IPS-NIHi7 (cell line): ENCODE measurements around the gene ZNF627.
"Not testable (repeated sequence)": the region's sequence is repeated elsewhere in the genome, so short reads cannot be mapped to it uniquely, and the experiment has no call there.

ENCODE experiments used
- DNase-seq: peaks from one replicate; pipeline ENCODE4 v3.0.0; 2012; ENCODE audit warnings: mixed read lengths; ENCODE audit errors: extremely low spot score

ZNF627 gene

DNA sequence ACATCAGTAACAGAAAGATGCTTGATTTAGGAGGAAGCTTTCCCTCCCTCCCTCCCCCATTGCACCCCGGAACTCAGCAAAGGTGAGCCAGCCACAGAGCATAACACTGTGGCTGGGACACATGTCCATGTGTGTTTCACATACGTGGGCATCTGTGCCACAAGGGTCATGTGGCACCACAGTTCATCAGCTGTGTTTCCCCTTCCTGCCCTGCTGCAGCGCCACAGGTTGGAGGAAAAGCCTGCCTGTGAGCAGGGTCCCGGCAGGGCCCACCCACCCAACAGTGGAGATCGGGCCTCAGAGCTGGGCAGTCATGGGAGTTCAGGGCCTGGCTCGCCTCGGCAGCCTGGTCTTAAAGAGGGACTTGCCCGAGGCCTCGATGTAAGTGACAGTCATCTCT, 22.6 kb upstream of the ZNF627 start:
- no peak for DNase-seq

DNA sequence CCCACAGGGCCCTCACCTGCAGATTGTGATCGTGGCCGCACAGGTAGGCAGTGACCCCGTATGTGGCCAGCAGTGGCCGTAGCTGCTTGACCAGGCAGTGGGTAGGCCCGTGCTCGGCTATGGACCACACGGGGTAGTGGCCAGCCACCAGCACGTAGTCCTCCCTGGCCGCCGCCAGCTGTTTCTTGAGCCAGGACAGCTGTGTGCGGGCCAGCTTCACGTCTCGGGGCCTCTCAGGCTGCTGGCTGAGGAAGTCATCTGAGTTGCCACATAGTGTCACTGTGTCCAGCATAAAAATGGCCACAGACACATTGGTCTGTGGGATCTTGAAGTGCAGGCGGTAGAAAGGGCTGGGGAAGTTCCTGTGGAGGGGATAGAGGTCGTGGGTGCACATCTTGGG, 21.1 kb upstream of the ZNF627 start:
- DNase-seq, result no peak

DNA sequence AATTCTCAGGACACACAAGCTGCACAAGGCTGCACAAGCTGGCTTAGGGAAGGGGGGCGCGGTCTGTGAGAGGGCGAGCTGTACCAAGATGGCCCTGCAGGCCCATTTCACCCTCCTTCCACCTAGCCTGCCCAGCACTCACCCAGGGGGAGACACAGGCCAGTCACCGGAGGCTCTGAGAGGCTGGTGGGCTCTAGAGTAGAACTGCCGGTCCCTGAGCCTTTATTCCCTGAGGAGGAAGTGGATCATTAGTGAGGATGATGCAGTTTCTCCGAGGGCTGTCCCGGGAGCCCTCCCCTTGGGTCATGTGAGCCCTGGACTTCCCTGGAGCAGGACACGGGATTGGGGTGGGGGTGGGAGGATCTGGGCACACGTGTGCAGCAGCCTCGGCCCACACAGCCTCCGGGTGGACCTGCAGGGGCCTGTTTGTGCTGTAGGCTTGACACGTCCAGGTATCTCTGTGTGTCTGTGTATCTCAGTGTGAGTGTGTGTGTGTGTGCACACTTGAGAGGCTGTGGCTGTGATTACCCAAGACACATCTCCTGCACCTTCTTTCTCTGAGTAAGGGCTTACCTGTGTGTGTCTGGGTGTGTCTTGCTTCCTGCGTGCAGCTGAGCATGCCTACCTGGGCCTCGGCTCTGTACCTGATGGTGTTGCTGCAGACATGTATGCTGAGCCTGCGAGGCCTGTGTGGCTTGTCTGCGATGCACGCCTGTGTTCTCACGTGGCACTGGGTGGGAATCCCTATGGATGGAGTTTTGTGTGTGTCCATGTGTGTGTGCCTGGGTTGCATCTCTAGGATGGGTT, 19.6 kb upstream of the ZNF627 start, which contains the start of gene ACP5:
TSS of gene ACP5 (minus strand) at position 195 of the 807 bp plus-strand sequence. CDS start 328 bp downstream, outside the sequence.
- DNase-seq, result no peak

DNA sequence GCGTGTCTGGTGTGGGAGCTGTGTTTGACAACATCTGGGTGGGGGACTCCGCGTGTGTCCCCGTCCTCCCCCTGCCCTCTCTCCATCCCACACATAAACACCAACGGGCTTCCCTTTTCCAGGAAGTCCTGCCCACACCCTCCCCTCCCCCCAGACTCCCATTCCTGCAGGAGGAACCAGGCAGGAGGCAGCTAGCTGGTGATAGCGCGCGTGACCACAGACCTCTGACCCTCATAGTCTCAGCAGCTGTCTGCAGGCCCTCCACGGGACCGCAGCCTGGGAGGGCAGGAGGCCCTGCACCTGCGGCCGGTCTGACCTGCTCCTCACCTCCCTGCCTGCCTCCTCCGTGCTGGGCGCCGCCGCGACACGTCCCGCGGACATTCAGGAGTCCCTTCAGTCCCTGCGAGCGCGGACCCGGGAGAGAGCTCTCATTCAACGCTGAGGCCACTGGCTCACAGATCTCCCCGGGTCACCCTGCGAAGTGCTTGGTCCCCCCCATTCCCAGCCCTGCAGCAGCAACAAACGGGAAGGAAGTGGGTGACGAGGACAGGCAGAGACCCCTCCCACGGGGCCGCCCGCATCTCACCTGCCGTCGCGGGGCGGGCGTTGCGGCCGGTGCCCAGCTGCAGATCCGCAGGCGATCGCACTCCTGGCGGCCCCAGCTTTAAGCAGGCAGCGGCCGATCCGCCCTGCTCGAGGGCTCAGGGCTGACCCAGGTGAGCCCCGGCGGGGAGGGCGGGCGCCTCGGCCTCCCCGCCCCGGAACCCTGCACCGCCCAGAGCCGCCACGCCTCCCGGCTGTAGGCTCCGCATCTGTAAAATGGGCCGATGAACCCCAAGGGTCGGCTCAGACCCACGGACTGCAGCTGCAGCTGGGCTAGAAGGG, 18.8 kb upstream of the ZNF627 start:
- DNase-seq, result peak; percentile 53

DNA sequence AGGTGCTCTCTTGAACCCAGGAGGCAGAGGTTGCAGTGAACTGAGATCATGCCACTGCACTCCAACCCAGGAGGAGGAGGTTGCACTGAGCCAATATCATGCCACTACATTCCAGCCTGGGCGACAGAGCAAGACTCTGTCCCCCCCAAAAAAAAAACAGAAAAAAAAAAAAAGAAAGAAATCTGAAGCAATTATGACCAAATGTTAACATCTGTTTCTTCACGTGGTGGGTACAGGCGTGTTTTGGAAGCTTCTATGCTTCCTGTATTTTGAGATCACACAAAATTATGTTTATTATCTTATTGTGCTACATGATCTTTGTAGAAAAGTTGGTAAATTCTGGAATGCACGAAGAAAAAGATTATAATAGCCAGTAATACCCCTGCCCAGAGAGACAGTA, 17.2 kb upstream of the ZNF627 start:
- no peak for DNase-seq

DNA sequence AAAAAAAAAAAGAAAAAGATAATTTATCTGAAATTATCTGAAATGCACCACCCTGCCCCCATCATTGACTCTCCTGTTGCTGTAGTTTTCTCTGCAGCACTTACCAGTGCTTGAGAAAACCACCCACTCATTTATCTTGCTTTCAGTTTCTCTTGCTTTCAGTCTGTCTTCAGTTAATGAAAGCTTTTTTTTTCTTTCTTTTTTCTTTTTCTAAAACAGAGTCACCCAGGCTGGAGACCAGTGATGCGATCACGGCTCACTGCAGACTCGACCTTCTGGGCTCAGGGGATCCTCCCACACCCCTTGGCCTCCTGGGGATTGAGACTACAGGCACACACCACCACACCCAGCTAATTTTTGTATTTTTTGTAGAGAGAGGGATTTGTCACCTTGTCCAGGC, 15.5 kb upstream of the ZNF627 start:
- DNase-seq, result no peak

DNA sequence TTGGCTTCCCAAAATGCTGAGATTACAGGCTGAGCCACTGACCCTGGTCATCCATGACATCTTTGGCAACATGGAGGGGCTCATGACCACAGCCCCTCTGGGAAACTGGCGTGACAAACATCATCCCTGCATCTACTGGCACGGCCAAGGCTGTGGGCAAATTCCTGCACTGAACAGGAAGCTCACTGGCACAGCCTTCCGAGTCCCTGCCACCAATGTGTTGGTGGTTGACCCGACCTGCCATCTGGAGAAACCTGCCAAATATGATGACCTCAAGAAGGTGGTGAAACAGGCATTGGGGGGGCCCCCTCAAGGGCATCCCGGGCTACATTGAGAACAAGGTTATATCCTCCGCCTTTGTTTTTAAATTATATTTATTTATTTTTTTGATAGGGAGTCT, 11.0 kb upstream of the ZNF627 start:
- no peak for DNase-seq

DNA sequence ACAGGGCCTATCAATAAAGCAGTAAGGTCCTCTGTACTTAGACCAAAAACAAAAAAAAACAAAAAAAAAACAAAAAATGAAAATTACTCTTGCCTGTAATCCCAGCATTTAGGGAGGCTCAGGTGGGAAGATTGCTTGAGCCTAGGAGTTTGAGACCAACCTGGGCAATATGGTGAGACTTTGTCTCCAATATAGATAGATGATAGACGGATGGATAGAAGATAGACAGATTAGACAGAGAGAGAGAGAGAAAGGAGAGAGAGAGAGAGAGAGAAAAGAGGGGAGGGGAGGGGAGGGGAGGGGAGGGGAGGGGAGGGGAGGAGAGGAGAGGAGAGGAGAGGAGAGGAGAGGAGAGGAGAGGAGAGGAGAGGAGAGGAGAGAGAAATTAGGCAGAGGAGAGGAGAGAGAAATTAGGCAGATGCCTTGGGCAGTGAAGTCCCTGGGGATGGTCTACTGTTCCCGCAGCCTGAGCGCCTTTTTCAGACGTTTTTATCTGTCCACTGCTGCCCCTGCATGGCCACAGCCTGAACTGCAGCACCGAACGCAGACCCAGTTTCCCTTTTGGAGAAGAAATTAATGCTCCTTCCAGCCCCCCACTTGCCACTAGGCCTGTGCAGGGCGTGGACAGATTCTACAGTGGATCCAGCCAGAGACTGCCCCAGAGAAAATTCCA, 9.8 kb upstream of the ZNF627 start:
- DNase-seq, result peak; percentile 88

DNA sequence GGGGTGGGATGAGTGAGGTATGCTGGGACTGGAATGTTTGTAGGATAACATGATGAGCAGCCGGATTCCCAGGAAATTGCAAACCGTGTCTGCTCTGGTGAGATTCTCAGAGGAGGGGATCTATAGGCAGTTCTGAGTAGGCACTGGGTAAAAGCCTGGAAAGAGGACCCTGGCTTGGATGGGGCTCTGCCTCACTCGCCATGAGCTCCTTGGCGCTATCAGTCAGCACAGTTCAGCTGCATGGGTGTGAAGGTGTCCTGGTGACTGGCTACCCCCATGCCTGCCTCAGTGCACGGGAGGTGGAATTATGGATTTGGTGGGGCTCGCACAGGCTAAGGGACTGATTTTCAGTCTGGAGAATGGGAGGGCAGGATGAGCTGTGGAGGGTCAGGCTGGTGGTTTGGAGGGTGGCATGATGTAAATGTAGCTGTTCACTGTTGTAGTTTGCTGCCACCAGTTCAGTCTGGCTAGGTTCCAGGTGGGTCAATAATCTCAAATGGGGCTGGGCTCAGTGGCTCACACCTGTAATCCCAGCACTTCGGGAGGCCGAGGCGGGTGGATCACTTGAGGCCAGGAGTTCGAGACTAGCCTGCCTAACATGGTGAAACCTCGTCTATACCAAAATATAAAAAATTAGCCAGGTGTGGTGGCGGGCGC, 9.2 kb upstream of the ZNF627 start:
- DNase-seq, result no peak

DNA sequence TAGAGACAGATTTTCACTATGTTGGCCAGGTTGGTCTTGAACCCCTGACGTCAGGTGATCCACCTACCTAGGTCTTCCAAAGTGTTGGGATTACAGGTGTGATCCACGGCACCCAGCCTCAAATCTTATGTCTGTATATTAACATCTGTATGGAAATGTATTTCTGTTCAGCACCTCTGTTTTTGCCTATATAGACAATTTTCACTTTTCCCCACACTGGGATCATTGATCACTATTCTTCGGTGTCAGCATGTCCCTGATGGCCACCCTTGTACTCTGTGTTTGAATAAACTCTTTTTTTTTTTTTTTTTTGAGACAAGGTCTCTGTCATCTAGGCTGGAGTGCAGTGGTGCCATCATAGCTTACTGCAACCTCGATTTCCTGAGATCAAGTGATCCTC, 3.2 kb upstream of the ZNF627 start:
- DNase-seq, result no peak

DNA sequence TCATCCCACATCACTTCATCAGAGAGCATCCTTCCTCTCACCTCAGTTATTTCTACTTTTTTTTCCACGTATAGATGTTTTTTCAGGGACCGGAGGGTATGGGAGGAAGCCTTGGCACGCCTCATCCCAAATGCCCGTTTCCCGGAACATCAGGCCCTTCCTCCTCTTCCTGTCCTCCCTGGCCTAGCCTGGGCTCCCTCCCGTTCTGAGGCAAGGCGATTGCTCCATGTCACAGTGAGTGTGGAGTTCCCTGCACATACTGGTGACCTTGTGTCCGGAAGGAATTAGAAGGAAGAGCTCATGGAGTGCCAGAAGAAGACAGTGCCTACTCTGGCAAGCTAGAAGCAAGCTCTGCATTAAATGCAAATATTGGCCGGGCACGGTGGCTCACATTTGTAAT, 1.1 kb upstream of the ZNF627 start:
- no peak for DNase-seq

DNA sequence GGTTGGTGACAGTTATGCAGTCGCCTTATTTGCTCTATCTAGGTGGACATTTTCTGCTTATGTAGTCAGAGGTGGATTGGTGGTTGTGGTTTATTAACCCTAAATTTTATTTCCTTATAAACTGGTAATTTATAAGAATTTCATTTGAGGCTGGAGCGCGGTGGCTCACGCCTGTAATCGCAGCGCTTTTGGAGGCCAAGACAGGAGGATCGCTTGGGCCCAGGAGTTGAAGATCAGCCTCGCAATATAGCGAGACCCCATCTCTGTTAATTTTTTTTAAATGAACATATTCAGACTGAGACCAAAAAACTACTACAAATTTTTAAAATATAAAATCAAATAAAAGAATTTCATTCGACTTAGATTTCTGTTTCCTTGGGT, 810 bp downstream of the ZNF627 start:
- no peak for DNase-seq

DNA sequence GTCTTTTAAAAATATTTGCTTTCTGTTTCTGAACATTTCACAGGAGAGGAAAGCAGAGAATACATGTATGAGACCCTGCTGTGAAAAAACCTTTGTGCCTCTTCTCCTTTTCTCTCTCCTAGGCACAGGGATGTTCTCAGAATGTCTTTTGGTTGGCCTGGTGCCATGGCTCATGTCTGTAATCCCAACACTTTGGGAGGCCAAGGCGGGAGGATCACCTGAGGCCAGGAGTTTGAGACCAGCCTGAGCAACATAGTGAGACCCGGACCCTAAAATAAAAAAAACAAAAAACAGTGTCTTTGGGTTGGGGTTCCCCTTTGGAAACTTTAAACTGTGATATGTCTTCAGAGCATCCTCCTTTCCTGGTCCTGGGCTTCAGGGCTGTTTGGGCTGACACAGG, 1.5 kb downstream of the ZNF627 start:
- no peak for DNase-seq

DNA sequence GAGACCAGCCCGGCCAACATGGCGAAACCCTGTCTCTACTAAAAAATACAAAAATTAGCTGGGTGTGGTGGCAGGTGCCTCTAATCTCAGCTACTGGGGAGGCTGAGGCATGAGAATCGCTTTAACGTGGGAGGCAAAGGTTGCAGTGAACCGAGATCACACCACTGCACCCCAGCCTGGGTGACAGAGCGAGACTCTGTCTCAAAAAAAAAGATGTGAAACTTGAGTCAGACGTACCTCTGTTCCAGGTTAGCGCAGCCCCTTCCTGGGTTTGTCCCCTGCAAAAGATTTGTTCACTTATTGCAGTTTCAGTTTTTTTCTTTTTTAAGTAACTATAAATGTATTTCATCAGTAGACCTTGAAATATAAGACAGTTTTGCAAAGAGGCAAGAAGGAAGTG, 2.4 kb downstream of the ZNF627 start:
- DNase-seq, result not testable (repeated sequence)

DNA sequence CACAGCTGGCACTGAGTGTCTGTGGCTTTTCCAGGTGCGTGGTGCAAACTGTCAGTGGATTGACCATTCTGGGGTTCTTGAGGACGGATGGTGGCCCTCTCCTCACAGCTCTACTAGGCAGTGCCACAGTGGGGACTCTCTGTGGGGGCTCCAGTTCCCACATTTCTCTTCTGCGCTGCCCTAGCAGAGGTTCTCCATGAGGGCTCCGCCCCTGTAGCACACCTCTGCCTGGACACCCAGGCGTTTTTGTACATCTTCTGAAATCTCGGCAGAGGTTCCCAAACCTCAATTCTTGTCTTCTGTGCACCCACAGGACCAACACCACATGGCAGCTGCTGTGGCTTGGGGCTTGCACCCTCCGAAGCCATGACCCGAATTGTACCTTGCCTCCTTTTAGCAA, 9.2 kb downstream of the ZNF627 start:
- DNase-seq, result no peak

DNA sequence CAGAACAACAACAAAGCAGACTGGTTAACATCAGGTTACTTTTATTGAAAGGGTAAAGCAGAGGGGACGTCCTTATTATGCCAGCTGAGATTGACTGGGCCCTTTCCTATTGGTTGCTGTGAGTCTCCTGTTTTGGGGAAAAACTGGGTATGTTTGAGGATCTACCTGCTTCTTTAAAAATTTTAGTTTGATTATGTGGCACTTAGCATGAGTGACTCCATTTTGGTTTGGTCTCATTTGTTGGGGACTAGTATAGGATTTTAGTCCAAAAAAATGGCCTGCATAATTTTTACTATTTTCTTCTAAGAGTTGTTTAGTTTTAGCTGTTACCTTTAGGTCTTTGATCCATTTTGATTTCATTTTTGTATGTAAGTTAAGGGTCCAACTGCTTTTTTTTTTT, 14.4 kb downstream of the ZNF627 start:
- DNase-seq, result no peak

DNA sequence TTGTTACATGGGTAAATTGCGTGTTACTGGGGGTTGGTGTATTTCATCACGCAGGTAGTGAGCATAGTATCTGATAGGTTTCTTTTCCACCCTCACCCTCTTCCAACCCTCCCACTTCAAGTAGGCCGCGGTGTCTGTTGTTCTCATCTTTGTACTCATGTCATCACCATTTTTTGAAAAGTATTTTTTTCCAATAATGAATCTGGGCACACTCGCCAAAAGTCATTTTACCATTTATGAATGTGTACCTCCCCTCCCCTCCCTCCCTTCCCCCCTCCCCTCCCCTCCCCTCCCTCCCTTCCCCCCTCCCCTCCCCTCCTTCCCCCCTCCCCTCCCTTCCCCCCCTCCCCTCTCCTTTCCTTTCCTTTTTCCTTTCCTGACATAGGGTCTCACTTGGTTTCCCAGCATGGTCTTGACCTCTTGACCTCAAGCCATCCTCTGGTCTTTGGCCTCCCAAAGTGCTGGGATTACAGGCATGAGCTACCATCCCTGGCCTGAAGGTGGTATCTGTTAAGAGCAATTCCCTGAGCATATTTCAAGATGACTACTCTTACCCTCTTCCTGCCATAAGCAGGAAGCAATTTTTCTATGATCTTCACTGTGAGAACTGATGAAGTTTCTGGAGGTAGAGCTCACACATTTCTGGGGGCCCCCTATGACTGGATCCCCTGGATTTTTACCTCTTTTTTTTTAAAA, 15.7 kb downstream of the ZNF627 start:
- no peak for DNase-seq

DNA sequence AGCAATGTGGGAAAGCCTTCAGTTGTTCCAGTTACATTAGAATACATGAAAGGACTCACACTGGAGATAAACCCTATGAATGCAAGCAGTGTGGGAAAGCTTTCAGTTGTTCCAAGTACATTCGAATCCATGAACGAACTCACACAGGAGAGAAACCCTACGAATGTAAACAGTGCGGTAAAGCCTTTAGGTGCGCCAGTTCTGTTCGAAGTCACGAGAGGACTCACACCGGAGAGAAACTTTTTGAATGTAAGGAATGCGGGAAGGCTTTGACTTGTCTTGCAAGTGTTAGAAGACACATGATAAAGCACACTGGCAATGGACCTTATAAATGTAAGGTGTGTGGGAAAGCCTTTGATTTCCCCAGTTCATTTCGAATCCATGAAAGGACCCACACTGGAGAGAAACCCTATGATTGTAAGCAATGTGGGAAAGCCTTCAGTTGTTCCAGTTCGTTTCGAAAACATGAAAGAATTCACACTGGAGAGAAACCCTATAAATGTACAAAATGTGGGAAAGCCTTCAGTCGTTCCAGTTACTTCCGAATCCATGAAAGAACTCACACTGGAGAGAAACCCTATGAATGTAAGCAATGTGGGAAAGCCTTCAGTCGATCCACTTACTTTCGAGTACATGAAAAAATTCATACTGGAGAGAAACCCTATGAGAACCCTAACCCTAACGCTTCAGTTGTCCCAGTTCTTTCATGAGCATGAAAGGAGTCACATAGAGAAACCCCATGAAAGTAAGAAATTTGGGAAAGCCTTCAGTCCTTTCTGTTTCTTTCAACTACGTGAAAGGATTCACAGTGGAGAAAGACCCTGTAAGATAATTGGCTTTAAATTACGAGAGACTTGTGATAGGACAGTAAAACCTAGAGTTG, 20.1 kb downstream of the ZNF627 start:
- no peak for DNase-seq

DNA sequence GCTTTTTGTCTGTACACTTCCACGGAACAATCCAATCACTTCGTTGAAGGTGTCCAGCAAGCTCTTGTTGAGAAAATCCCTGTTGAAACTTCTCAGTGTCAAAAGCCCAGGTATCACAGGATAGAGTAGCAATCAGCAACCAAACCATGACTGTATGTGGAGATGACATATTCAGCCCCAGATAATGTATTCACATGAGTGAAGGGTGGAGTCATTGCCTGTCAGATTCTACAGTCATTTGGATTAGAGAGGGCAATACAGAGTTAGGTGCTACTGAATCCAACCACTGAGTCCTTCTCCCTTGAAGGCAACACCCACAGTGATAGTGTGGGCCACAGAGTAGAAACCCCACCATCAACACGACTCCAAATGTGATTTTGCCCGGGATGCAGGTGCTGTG, 23.3 kb downstream of the ZNF627 start:
- DNase-seq, result no peak

DNA sequence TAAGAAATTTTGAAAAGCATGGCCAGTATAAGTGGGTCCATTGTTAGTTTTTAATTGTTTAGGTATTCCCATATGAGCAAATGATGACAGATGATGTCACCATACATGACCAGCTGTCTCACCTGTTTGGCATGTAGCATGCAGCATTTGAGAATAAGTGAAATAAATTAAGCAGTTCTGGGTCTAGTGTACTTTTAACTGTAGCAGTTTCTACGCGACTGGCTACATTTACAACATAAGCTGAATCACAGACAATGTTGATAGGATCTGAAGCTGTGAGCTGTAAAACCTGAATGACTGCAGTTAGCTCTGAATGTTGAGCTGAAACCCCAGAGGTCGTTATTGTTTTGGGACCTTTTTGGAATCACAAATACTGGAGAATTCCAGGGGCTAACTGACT, 25.1 kb downstream of the ZNF627 start:
- not testable (repeated sequence) for DNase-seq
